CD8-positive, alpha-beta memory T cell (primary cell): ENCODE measurements around the gene INTS7. TPM values are rescaled to one million over a fixed set of nuclear protein-coding genes. Genes with fewer than 3 reads are reported as not detected.

Experiments used
- CTCF ChIA-PET: fragments of 350-600 bp; sonication (Branson Sonifier 250); formaldehyde crosslinking; loops from one replicate; lab custom pipeline; 2021; ENCODE audit warnings: antibody characterized with exemption; lab: Charles Lee
- POLR2A ChIA-PET: fragments of 350-600 bp; sonication (Branson Sonifier 250); formaldehyde crosslinking; loops from one replicate; lab custom pipeline; 2021; ENCODE audit warnings: antibody characterized with exemption; lab: Charles Lee
- DNase-seq, 5 donors: peaks; one replicate each; pipeline versions ENCODE4 v3.0.0 to v3.0.0-alpha.2; 2020 to 2022; ENCODE audit warnings: mixed read lengths in 1 of 5
- H3K27ac ChIP-seq: one replicate; pipeline ENCODE4 v1.7.0; 2013; ENCODE audit warnings: low read depth, mild to moderate bottlenecking, low read length, moderate library complexity
- H3K27me3 ChIP-seq: 2 replicates; pipeline ENCODE4 v1.7.0; 2013; ENCODE audit warnings: low read length, mild to moderate bottlenecking; ENCODE audit not compliant: insufficient read depth, poor library complexity, severe bottlenecking
- H3K36me3 ChIP-seq: 2 replicates; pipeline ENCODE4 v1.7.0; 2013; ENCODE audit warnings: mild to moderate bottlenecking, low read length, moderate library complexity; ENCODE audit not compliant: insufficient read depth
- H3K4me1 ChIP-seq: 2 replicates; pipeline ENCODE4 v1.7.0; 2013; ENCODE audit warnings: mild to moderate bottlenecking, low read length, moderate library complexity; ENCODE audit not compliant: insufficient read depth
- H3K4me3 ChIP-seq: 2 replicates; pipeline ENCODE4 v1.7.0; 2013; ENCODE audit warnings: mild to moderate bottlenecking, low read length
- H3K9me3 ChIP-seq: 2 replicates; pipeline ENCODE4 v1.7.0; 2013; ENCODE audit warnings: mild to moderate bottlenecking, low read length
- H3K27ac Mint-ChIP-seq, 8 donors: one replicate each; pipeline ENCODE4 v1.8.0; 2020 to 2021; ENCODE audit warnings: mixed read lengths in 8 of 8, mild to moderate bottlenecking in 6 of 8, inconsistent platforms in 3 of 8, moderate library complexity in 3 of 8
- H3K27me3 Mint-ChIP-seq, 2 donors: one replicate each; pipeline ENCODE4 v1.8.0; 2020 to 2021; ENCODE audit warnings: mixed read lengths in 2 of 2, mild to moderate bottlenecking in 1 of 2, moderate library complexity in 1 of 2
- H3K36me3 Mint-ChIP-seq, 3 donors: one replicate each; pipeline ENCODE4 v1.8.0; 2020 to 2021; ENCODE audit warnings: mixed read lengths in 3 of 3, inconsistent platforms in 1 of 3, mild to moderate bottlenecking in 1 of 3
- H3K4me1 Mint-ChIP-seq, 3 donors: one replicate each; pipeline ENCODE4 v1.8.0; 2020 to 2021; ENCODE audit warnings: mixed read lengths in 3 of 3, inconsistent platforms in 1 of 3, mild to moderate bottlenecking in 1 of 3
- H3K4me3 Mint-ChIP-seq, 7 donors: one replicate each; pipeline ENCODE4 v1.8.0; 2020 to 2021; ENCODE audit warnings: mixed read lengths in 7 of 7, mild to moderate bottlenecking in 6 of 7, moderate library complexity in 4 of 7, inconsistent platforms in 2 of 7
- H3K9me3 Mint-ChIP-seq, 5 donors: one replicate each; pipeline ENCODE4 v1.8.0; 2020 to 2022; ENCODE audit warnings: mixed read lengths in 5 of 5, mild to moderate bottlenecking in 3 of 5, moderate library complexity in 2 of 5, inconsistent platforms in 1 of 5
- polyA plus RNA-seq: library from polyadenylated mRNA; unstranded; fragments of 300-500 nt; fragmentation: Illumina TruSeq; gene quantifications from one replicate; pipeline ENCODE4 v1.2.3, GENCODE V29; 2021
- total RNA-seq, 2 experiments: library from RNA; stranded (reverse); gene quantifications; one replicate each; pipeline ENCODE4 v1.2.3, GENCODE V29; 2021

Gene INTS7
- total and polyA plus RNA-seq, 3 experiments from 2014 or later = 11.5 to 36.0 (median 35.2) TPM

DNA sequence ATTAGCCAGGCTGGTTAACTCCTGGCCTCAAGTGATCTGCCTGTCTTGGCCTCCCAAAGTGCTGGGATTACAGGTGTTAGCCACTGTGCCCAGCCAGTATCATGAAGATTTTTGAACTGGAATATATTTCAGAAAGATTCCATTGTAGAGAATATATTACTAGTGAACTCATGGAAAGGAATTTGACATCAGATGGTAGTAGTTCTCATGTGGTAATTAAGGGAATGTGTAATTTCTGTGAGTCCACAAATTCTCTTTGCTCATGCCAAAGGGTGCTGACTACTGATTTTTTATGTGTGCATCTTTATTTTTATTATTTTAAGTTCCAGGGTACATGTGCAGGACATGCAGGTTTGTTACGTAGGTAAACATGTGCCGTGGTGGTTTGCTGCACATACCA lies 10.6 kb upstream of the INTS7 start:
- Mint-ChIP-seq H3K36me3 (no peaks in the 10 kb centered on the region), H3K9me3 (no peaks in the 10 kb centered on the region), H3K27me3 (peaks cover 0 to under 1% of the 10 kb centered on the region in 2 donors), H3K4me1 (peaks cover 1 to 25% (median 6%) of the 10 kb centered on the region in 3 donors), H3K4me3 (no peak overlapping the region), H3K27ac (peak overlapping the region in 1 of 8 donors; percentile 30)
- H3K9me3 ChIP-seq = no peaks in the 10 kb centered on the region
- no peaks in the 10 kb centered on the region for H3K4me1 ChIP-seq
- H3K27ac ChIP-seq = no peak overlapping the region
- no peaks in the 10 kb centered on the region for H3K36me3 ChIP-seq
- H3K27me3 ChIP-seq = no peaks in the 10 kb centered on the region
- ChIA-PET POLR2A (no interaction called here), CTCF (no interaction called here)
- no peak overlapping the region for H3K4me3 ChIP-seq
- DNase-seq = no peak

DNA sequence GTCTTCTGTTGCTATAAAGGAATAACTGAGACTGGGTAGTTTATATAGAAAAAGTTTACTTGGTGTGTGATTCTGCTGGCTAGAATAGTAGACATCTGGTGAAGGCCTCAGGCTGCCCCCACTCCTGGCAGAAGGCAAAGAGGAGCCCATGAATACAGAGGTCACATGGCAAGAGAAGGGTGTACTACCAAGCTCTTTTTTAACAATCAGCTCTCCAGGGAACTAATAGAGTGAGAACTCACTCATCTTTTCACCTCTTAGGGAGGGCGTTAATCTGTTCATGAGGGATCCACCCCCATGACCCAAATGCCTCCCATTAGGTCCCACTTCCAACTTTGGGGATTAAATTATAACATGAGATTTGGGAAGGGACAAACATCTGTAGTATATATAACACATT lies 9.5 kb upstream of the INTS7 start:
- DNase-seq = no peak
- ChIA-PET POLR2A (no interaction called here), CTCF (interaction anchor here (1.2 kb wide), 1 partner anchor 10 kb away, joined by 6 read pairs; the partner anchor contains the start of genes DTL and INTS7)
- Mint-ChIP-seq H3K4me1 (peaks cover 7 to 31% (median 13%) of the 10 kb centered on the region in 3 donors), H3K27ac (peak overlapping the region in 3 of 8 donors; percentile 17 to 36 (median 23)), H3K9me3 (no peaks in the 10 kb centered on the region), H3K27me3 (peaks cover 0 to 3% of the 10 kb centered on the region in 2 donors), H3K36me3 (no peaks in the 10 kb centered on the region), H3K4me3 (no peak overlapping the region)
- no peaks in the 10 kb centered on the region for H3K9me3 ChIP-seq
- H3K4me3 ChIP-seq = no peak overlapping the region
- H3K36me3 ChIP-seq = no peaks in the 10 kb centered on the region
- H3K4me1 ChIP-seq = no peaks in the 10 kb centered on the region
- H3K27ac ChIP-seq = no peak overlapping the region
- H3K27me3 ChIP-seq = no peaks in the 10 kb centered on the region

DNA sequence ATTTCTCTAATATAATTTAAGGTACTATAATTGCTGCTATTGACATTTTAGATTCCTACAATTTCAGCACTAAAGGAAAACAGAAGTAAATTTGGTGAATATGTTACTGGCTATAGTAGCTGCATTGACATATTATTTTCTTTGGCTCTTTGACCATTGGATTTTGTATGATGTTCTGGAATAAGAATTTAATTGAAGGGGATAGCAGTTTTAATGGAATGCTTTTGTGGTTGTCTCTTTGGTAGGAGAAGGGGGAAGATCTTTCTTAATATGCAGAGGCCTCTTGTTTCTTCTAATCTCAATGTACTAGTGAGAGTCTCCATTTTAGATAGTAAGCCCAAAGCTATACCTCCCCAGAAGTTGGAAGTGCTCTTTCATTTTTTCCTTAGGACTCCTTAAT lies 7.1 kb upstream of the INTS7 start:
- ChIA-PET POLR2A (no interaction called here), CTCF (no interaction called here)
- no peaks in the 10 kb centered on the region for H3K4me1 ChIP-seq
- H3K9me3 ChIP-seq = no peaks in the 10 kb centered on the region
- no peaks in the 10 kb centered on the region for H3K36me3 ChIP-seq
- peaks cover 7 to 43% (median 21%) of the 10 kb centered on the region in 3 donors for H3K4me1 Mint-ChIP-seq
- H3K4me3 Mint-ChIP-seq = peak overlapping the region in 1 of 7 donors; percentile 5
- no peaks in the 10 kb centered on the region for H3K27me3 ChIP-seq
- H3K36me3 Mint-ChIP-seq = no peaks in the 10 kb centered on the region
- DNase-seq = no peak
- no peak overlapping the region for H3K27ac ChIP-seq
- H3K27me3 Mint-ChIP-seq = peaks cover 0 to 3% of the 10 kb centered on the region in 2 donors
- no peak overlapping the region for H3K4me3 ChIP-seq
- H3K27ac Mint-ChIP-seq = peak overlapping the region in 2 of 8 donors; percentile 2 to 10
- H3K9me3 Mint-ChIP-seq = no peaks in the 10 kb centered on the region

DNA sequence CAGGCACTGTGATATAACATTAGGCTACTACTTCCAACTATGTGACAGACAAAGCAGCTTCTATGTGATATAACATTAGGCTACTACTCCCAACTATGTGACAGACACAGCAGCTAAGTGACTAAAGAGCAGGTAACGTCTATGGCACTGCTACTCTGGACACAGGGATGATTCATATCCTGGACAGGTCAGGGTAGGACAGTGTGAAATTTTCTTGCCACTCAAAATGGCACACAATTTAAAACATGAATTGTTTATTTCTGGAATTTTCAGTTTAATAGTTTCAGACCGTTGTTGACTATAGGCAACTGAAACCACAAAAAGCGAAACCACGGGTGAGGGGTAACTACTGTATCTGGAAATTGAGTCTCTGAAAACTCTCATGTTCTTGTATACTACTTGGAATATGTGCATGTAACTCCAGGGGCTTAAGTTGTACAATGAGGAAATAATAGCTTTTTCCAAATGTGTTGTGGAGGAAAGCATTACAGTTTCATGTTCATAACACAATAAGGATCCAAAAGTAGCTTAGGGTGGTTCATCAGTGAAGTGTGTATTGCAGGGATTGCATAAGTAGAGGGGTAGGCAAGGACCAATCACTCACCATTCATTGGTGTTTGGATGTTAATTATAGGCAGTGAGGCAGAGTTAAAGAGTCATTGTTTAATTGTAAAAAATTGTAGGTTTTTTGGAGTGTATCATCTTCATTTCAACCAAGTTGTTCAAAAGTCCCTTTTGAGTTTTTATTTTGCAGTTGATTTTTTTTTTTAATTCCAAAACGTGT lies 5.5 kb upstream of the INTS7 start:
- Mint-ChIP-seq H3K36me3 (peaks cover 0 to 3% (median 0%) of the 10 kb centered on the region in 3 donors), H3K27ac (peak overlapping the region in 6 of 8 donors; percentile 3 to 81 (median 22)), H3K4me3 (peak overlapping the region; percentile 59 to 85 (median 74)), H3K9me3 (no peaks in the 10 kb centered on the region), H3K4me1 (peaks cover 11 to 53% (median 36%) of the 10 kb centered on the region in 3 donors), H3K27me3 (peaks cover 0 to 3% of the 10 kb centered on the region in 2 donors)
- POLR2A ChIA-PET = interaction anchor here (0.6 to 1.0 kb wide), 2 partner anchors 119 to 245 kb away, joined by 3 to 7 read pairs; no protein-coding TSS in a partner anchor
- no peaks in the 10 kb centered on the region for H3K9me3 ChIP-seq
- no peaks in the 10 kb centered on the region for H3K36me3 ChIP-seq
- no peak for DNase-seq
- CTCF ChIA-PET = interaction anchor here (0.9 to 1.4 kb wide), 3 partner anchors 9 to 389 kb away, joined by 3 to 4 read pairs (median 3); no protein-coding TSS in a partner anchor
- no peak overlapping the region for H3K27ac ChIP-seq
- no peak overlapping the region for H3K4me3 ChIP-seq
- peaks cover 8% of the 10 kb centered on the region for H3K4me1 ChIP-seq
- H3K27me3 ChIP-seq = no peaks in the 10 kb centered on the region

DNA sequence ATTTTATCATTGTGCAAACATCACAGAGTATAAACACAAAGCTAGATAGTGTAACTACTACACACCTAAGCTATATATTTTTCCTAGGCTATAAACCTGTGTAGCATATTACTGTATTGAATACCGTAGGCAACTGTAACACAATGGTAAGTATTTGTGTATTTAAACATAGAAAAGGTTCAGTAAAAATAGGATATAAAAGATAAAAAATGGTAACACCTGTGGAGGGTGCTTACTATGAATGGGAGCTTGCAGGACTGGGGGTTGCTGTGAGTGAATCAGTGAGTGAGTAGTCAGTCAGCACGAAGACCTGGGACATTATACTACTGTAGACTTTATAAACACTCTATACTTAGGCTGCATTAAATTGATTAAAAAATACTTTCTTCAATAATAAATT lies 4.3 kb upstream of the INTS7 start:
- H3K4me1 Mint-ChIP-seq = peaks cover 20 to 57% (median 44%) of the 10 kb centered on the region in 3 donors
- H3K9me3 Mint-ChIP-seq = no peaks in the 10 kb centered on the region
- H3K4me3 ChIP-seq = no peak overlapping the region
- H3K36me3 ChIP-seq = no peaks in the 10 kb centered on the region
- ChIA-PET CTCF (interaction anchor here (1.0 to 1.4 kb wide), 3 partner anchors 8 to 359 kb away, joined by 3 to 4 read pairs (median 3); no protein-coding TSS in a partner anchor), POLR2A (no interaction called here)
- H3K36me3 Mint-ChIP-seq = peaks cover 0 to 15% (median 0%) of the 10 kb centered on the region in 3 donors
- H3K27ac Mint-ChIP-seq = peak overlapping the region in 2 of 8 donors; percentile 1 to 18
- no peaks in the 10 kb centered on the region for H3K27me3 ChIP-seq
- no peak for DNase-seq
- no peaks in the 10 kb centered on the region for H3K9me3 ChIP-seq
- H3K27me3 Mint-ChIP-seq = peaks cover 3 to 5% of the 10 kb centered on the region in 2 donors
- no peak overlapping the region for H3K27ac ChIP-seq
- no peak overlapping the region for H3K4me3 Mint-ChIP-seq
- H3K4me1 ChIP-seq = peaks cover 9% of the 10 kb centered on the region

DNA sequence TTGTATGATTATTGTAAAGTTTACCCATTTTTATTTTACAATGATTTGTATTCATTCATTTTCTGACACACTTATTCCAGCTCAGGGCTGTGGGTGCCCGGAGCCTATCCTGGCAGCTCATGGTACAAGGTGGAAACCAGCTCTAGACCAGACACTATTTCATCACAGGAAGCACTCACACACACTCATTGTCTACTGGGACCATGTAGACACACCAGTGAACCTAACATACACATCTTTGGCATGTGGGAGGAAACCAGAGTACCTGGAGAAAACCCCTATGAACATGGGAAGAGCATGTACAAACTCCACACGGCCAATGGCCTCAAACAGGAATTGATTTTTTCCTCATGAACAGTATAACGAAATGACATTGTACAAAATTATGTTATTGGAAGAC lies 2.5 kb upstream of the INTS7 start:
- DNase-seq = no peak
- H3K27ac ChIP-seq = peak overlapping the region; percentile 4
- no peaks in the 10 kb centered on the region for H3K9me3 ChIP-seq
- ChIA-PET POLR2A (no interaction called here), CTCF (interaction anchor here (1.3 to 1.5 kb wide), 2 partner anchors 32 to 418 kb away, joined by 3 read pairs; no protein-coding TSS in a partner anchor)
- no peaks in the 10 kb centered on the region for H3K36me3 ChIP-seq
- H3K9me3 Mint-ChIP-seq = no peaks in the 10 kb centered on the region
- no peak overlapping the region for H3K4me3 ChIP-seq
- no peaks in the 10 kb centered on the region for H3K27me3 ChIP-seq
- H3K4me1 ChIP-seq = peaks cover 24% of the 10 kb centered on the region
- H3K27me3 Mint-ChIP-seq = peaks cover 3 to 5% of the 10 kb centered on the region in 2 donors
- peak overlapping the region in 4 of 8 donors; percentile 1 to 93 (median 72) for H3K27ac Mint-ChIP-seq
- H3K36me3 Mint-ChIP-seq = peaks cover 0 to 16% (median 0%) of the 10 kb centered on the region in 3 donors
- peak overlapping the region in 2 of 7 donors; percentile 14 to 35 for H3K4me3 Mint-ChIP-seq
- H3K4me1 Mint-ChIP-seq = peaks cover 30 to 71% (median 58%) of the 10 kb centered on the region in 3 donors

DNA sequence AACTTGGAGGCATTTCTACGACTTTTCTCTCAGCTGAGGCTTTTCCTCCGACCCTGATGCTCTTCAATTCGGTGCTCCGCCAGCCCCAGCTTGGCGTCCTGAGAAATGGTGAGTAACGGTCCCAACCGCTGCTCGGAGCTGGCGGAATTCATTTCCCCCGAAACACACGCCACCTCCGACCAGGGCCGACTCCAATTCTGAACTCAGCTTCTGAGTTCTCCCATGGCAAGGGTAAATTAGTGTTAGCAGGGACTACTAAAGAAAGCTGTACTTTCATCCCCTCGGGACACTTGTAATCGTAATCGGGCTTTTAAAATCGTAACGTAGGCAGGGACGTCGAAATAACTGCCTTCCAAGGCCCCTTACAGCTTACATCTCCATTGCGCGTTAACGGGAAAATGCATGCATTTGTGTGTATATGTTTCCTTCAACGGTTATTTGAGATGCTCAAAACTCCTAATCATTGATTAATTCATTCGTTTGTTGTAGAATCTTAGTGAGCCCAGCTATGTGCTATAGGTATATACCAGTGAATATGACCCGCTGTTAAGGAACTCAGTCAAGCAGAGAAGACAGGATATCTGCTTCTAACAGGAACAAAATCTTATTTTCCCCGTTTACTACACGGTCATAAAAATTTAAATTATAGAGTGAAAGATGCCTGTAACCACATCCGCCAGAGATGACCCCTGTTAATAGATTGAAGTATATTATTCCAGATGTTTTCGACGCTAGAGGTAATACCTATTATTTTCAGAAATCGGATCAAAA lies 663 bp upstream of the INTS7 start:
- CTCF ChIA-PET = interaction anchor here (0.6 to 3.9 kb wide), 40 partner anchors 9 to 777 kb away, joined by 3 to 39 read pairs (median 4); partner anchors contain the start of genes NEK2, PACC1, PPP2R5A and RCOR3
- peaks cover 26% of the 10 kb centered on the region for H3K4me1 ChIP-seq
- Mint-ChIP-seq H3K4me3 (peak overlapping the region; percentile 90 to 100 (median 99)), H3K27me3 (peaks cover 3 to 5% of the 10 kb centered on the region in 2 donors), H3K4me1 (peaks cover 42 to 76% (median 71%) of the 10 kb centered on the region in 3 donors), H3K27ac (peak overlapping the region; percentile 84 to 99 (median 95)), H3K9me3 (no peaks in the 10 kb centered on the region), H3K36me3 (peaks cover 0 to 16% (median 3%) of the 10 kb centered on the region in 3 donors)
- H3K27me3 ChIP-seq = no peaks in the 10 kb centered on the region
- no peak for DNase-seq
- H3K36me3 ChIP-seq = no peaks in the 10 kb centered on the region
- H3K27ac ChIP-seq = peak overlapping the region; percentile 70
- H3K9me3 ChIP-seq = no peaks in the 10 kb centered on the region
- H3K4me3 ChIP-seq = peak overlapping the region; percentile 96
- POLR2A ChIA-PET = interaction anchor here (0.6 to 2.5 kb wide), 6 partner anchors 23 to 431 kb away, joined by 3 to 24 read pairs (median 4); partner anchors contain the start of gene PPP2R5A
